ENCODE results near the gene B4GALNT1. TPM values are rescaled to one million over a fixed set of nuclear protein-coding genes. Genes with fewer than 3 reads are reported as not detected.

The B4GALNT1 gene
- total RNA-seq, 1 experiment from 2014 or later = 31.3 TPM

- H3K9me2 ChIP-seq (ENCODE audit: insufficient read depth) = no peaks in the 10 kb centered on the region
- H3K27ac ChIP-seq (ENCODE audit: low read depth, low read length) = no peak overlapping the region
- no peak overlapping the region for H3K4me3 ChIP-seq (replicated peaks in 1 of 2; ENCODE audit: low read depth in 1 of 2, low read length in 2 of 2)
- H3K4me2 ChIP-seq (ENCODE audit: low read length) = no peak overlapping the region
- no peak overlapping the region for H3K9ac ChIP-seq (ENCODE audit: low read length)
- BruUV-seq (replicated peaks) = no TSS peak
- intact Hi-C loops (cut with micrococcal nuclease) = no loop called here
- no peaks in the 10 kb centered on the region for H3K36me3 ChIP-seq (ENCODE audit: control insufficient read depth in 1 of 2, insufficient read depth in 2 of 2, low read length in 2 of 2)
- POLR2A ChIA-PET = no interaction called here
- DNase-seq (ENCODE audit: low read depth, low spot score) (no peak), ATAC-seq (no peak)
- H4K20me1 ChIP-seq (ENCODE audit: insufficient read depth) = no peaks in the 10 kb centered on the region
- H3K4me1 ChIP-seq (ENCODE audit: control insufficient read depth in 1 of 2, insufficient read depth in 2 of 2, low read length in 2 of 2) = no peaks in the 10 kb centered on the region
- H2AFZ ChIP-seq (ENCODE audit: low read depth, low read length, poor library complexity, severe bottlenecking) = no peak overlapping the region
- CTCF ChIA-PET = no interaction called here
- TF ChIP-seq ZNF274 (IDR thresholded peaks at IDR 0.05; ENCODE audit: low read depth, low read length) (no peak), REST (IDR thresholded peaks at IDR 0.05; ENCODE audit: low read depth) (no peak), TCF7L2 (IDR thresholded peaks at IDR 0.05; ENCODE audit: borderline replicate concordance, extremely low read depth, insufficient read depth, insufficient read length) (no peak), SRF (IDR thresholded peaks at IDR 0.05; ENCODE audit: low read depth) (no peak), ATF3 (IDR thresholded peaks at IDR 0.05) (no peak), EZH2phosphoT487 (IDR thresholded peaks at IDR 0.05; ENCODE audit: borderline replicate concordance) (no peak), ZBTB33 (IDR thresholded peaks at IDR 0.05; ENCODE audit: extremely low read depth, insufficient replicate concordance, low read length) (no peak), MAX (IDR thresholded peaks at IDR 0.05) (no peak), EZH2 (IDR thresholded peaks at IDR 0.05) (no peak), CTCF (IDR thresholded peaks at IDR 0.05 in 2 of 3, conservative IDR thresholded peaks at IDR 0.05 in 1 of 3; ENCODE audit: borderline replicate concordance in 1 of 3, insufficient read depth in 1 of 3, low read depth in 2 of 3, low read length in 2 of 3) (no peak), EGR1 (IDR thresholded peaks at IDR 0.05; ENCODE audit: low read depth) (no peak), ZFX (IDR thresholded peaks at IDR 0.05) (no peak)
- RAD21 ChIA-PET (ENCODE audit: low non-redundant PET in 1 of 2, low total read pairs in 2 of 2, uncharacterized antibody in 2 of 2, unreplicated experiment in 2 of 2) = no interaction called here
- H3K79me2 ChIP-seq (ENCODE audit: insufficient read depth, low read length) = no peaks in the 10 kb centered on the region
- H3K27me3 ChIP-seq (ENCODE audit: insufficient read depth, low read length) = peaks cover 4% of the 10 kb centered on the region; the same call in 1 of the 2 replicates
- H3K9me3 ChIP-seq (ENCODE audit: control insufficient read depth in 1 of 2, insufficient read depth in 1 of 2, low read depth in 1 of 2, low read length in 2 of 2) = no peaks in the 10 kb centered on the region
These were observed 12.6 kb downstream of the B4GALNT1 start for GRCh38 chr12:57620245-57620935.

Measured in HCT116 (cell line).